Fibroblast of skin of scalp (primary cell): ENCODE results near the gene HBS1L.
"Not testable (repeated sequence)": the region's sequence is repeated elsewhere in the genome, so short reads cannot be mapped to it uniquely, and the experiment has no call there.

Experiments used
- DNase-seq: peaks from one replicate; pipeline ENCODE4 v3.0.0-alpha.2; 2013

HBS1L gene

DNA sequence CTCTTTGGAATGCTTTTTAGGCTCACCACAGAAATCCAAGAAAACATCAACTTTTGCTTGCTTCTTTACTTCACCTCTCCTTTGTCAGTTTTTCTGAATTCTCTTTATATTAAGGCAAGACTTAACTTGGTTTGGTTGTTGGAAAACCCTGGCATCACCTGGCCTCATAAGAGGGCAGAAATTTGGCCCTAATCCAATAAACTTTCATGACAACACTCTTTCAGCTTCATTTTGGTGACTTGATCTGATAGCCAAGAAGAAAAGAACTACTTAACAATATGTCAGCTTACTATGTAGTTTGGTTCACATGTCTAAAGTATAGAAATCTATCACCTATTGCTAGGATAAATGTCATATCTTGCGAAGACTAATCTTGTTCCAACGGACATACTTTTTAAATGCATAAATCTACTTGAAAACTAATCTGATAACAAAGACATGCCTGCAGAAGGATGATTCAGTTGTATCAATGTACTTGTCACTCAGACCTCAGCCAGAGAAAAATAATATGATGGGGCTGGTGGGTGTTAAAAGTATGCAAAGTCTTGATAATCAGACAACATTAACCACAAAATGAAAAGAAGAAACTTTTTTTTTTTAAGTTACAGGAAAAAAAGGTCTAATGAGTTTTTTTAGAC, 19.3 kb upstream of the HBS1L start:
- DNase-seq = no peak

DNA sequence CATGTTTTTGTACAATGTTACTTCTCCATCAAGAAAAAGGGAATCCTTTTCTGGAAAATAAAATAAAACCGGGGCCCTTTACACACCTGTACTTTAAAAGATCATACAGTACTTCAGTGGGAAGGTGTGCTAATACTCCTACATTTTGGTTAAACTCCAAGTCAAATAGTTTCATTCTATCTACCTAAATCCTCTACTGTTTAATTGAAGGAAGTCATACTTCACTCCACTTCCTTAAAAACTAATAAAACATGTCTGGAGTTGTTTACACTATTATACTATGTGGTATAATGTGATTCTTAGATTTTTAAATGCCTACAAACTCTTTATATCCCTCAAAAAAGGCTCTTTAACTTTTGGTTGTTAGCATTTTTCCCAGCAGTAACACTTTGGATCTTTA, 18.6 kb upstream of the HBS1L start:
- DNase-seq = no peak

DNA sequence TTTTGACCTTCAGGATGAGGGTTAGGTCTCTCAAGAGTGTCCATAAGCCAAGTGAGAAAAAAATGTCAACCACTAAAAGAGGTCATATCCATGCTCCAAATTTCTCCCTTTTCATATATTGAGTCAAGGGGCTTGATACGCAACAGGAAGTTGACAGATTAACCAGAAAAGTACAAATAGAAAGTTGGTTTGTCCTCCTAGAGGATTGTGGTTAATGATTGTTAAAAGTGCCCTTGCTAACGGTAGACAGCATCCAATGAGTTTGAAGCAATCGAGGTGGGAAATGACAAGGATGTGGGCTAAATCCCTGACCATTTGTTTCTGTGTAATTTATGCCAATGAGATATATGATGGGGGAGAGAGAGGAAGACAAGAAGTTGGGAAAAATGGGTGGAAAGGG, 18.1 kb upstream of the HBS1L start:
- no peak for DNase-seq

DNA sequence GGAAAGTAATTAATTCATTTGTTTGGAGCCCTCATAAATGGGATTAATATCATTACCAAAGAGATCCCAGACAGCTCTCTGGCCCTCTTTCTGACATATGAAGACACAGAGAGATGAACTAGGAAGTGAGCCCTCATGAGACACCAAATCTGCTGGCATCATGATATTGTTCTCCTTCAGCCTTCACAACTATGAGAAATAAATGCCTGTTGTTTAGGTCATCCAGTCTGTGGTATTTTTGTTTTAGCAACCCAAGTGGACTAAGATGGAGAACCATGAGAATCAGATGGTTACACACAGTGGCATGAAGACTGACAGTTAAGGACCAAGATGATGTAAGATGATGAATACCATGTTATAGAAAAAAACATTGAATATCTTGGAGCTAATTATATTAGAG, 16.9 kb upstream of the HBS1L start:
- DNase-seq = no peak

DNA sequence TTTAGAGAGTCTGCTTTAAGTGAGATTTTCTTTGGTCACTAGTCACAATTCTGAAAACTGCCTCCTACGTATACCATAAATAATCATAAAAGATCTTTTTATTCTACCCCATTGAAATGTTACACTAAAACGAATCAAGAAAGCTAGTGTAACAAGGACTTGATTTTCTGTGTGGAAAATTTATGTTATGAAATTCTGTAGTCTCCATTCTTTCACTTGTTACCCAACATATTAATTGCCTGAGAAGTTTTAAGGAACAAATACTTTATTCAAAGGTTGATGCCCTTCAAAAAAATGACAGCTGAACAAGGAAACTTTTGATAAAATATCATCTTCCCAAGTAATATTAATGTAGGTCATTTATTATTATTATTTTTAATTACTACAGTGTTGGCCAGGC, 13.3 kb upstream of the HBS1L start:
- no peak for DNase-seq

DNA sequence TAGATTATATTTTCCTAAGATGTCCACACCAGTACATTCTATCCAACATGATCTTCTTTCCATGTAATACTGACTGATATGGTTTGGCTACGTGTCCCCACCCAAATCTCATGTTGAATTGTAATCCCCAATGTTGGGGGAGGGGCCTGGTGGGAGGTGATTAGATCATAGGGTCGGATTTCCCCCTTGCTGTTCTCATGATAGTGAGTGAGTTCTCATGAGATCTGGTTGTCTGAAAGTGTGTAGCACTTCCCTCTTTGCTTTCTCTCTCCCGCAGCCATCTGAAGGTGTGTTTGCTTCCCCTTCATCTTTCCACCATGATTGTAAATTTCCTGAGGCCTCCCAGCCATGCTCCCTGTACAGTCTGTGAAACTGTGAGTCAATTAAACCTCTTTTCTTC, 12.2 kb upstream of the HBS1L start:
- DNase-seq = no peak

DNA sequence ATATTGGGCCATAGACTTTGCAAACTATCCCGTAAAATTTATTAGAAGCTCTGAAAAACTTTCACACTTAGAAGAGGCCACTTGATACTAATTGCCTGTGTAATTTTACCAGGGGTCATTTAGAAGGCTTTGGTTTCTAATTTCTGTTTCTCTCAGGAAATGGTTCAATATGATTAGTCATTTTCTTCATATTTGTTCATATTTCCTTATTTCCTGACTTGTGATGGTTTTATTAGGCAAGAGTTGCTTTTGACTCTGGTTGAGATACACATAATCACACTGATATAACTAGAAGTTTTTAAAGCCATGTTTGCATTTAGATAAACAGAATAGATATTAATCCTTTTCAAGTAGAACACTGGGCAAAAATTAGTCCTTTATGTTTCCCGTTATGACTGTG, 11.8 kb upstream of the HBS1L start:
- DNase-seq = no peak

DNA sequence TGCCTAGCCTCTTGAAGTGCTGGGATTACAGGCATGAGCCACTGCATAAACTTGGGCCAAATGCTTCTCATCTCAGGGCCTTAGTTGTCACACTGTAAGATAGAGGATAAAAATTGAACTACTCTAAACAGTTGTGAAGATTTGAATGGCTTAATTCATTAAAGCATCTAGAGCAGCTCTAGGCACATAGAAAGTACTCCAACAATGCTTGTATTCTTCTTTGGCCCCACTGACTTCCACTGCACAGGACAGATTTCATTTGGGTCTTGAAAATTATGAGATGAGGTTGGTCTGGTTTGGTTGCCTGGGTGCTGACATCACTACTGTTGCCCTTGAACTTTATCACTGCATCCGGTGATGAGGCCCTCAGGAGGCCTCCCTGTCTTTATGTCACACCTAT, 10.0 kb upstream of the HBS1L start:
- no peak for DNase-seq

DNA sequence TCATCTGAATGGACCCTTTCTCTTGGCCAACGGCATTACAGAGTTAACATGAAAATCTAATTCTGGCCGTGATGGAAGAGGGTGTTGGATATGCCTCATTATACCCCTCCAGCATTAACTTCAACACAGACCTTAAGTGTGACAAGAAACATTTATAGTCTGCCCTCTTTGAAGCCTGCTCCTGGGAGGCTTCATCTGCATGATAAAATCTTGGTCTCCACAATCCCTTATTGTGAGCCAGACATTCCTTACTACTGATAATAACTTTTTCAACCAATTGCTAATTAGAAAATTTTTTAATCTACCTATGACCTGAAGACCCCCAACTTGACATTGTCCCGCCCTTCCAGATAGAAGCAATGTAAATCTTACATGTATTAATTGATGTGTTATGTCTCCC, 9.3 kb upstream of the HBS1L start:
- DNase-seq = no peak

DNA sequence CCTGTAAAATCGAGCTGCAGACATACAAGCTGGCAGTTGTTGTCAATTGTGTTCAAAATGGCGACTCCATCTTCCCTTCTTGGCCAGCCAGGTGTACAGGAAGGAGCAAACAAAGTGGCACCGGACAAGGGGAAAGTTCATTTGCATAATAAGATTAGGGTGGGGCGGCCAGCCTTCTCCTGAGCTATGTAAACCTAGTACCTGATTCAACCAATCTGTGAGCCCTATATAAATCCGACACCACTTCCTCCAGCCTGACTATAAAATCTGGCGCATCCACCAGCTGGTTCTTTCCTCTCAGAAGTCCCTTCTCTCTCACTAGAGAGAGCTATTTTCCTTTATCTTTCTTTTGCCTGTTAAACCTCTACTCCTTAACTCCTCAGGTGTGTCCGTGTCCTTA, 8.1 kb upstream of the HBS1L start:
- no peak for DNase-seq

DNA sequence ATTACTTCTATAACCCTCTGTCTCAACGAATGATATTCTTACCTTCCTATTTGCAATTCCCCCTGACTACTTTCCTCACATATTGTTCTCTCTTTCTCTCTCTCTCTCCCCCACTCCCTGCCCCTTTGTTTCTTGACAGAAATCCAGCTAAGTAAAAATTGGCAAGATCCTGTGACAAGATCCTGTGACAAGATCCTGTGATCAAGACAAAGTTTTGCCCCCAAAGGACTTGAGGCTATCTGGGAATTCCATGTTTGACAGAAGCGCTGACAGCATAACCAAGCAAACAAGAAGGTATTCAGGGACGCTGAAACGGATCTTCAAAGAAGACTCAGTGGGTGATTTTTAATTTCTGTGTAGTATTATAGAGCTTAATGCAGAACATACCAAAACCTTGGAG, 5.5 kb upstream of the HBS1L start:
- DNase-seq = no peak

DNA sequence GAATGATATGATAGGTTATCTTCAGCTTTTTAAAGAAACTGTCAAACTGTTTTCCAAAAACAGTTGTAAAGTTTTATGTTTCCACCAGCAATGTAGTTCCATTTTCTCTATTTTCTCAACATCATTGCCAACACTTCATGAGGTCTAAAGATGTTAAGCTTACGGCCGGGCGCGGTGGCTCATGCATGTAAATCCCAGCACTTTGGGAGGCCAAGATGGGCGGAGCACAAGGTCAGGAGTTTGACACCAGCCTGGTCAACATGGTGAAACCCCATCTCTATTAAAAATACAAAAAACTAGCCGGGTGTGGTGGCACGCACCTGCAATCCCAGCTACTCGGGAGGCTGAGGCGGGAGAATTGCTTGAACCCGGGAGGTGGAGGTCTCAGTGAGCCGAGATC, 3.7 kb upstream of the HBS1L start:
- not testable (repeated sequence) for DNase-seq

DNA sequence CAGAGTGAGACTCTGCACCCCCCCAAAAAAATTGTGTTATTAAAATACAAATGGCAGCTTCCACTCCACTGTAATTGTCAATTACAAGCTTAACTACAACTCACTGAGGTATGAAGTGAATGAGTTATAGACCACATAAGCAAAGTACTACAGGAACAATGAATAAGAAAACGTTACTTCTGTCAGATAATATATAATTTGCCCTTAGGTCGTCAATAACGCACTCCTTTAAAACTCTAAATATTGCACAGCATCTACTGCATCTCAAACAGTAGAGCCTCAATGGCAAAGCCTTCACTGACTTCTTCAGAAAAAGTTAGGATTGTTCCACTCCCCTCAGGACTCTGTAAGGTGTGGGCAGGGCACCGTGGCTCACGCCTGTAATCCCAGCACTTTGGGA, 2.0 kb upstream of the HBS1L start:
- DNase-seq = no peak

DNA sequence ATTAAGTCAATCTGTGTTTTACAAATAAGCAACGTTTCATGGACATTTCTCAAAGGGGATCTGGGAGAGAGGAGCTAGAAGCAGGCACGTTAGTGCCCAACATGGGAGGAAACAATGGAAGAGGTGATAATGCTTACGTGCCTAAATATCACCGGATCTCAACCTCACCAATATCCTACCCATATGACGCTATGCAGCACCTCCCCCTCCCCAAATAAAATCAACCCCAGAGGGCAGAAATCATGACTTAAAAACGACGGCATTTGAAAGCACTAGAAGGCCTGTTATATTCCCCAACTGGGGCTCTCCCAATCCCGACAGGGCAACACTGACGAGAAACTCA, 425 bp downstream of the HBS1L start:
- DNase-seq = no peak

DNA sequence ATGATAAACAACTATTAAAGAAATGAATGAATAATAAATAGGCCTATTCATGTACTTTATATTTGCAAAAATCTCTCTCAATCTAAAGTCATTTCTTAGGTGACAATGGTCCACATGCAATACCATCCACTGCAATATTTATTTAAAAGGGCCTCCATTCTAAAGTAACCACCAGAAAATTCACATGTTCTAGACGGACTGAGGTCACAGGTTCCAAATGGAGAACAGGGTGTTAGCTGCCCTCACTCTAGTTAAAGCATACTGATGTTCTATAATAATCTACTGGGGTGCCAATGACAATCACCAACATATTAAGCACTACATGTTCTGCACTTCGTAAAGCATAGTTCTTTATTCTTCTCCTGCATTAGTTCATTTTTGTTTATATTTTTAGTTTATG, 1.2 kb downstream of the HBS1L start:
- no peak for DNase-seq

DNA sequence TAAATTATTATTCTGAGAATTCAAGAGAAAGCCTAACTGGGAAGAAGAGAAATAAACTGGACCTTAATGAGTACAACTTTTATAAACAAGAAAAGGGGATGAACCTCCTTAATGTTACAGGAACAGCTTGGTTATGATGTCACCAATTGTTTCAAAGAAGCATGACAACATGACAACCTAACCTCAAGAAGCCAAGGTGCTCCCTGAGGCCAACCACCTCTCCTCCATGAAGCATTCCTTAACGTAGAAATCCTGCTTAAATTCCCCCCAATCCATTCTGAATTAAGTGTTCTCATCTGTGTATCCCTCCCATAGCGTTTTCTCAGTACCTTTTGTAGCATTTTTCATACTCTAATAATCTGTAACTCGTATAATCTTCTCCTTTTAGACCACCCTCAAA, 1.7 kb downstream of the HBS1L start:
- no peak for DNase-seq

DNA sequence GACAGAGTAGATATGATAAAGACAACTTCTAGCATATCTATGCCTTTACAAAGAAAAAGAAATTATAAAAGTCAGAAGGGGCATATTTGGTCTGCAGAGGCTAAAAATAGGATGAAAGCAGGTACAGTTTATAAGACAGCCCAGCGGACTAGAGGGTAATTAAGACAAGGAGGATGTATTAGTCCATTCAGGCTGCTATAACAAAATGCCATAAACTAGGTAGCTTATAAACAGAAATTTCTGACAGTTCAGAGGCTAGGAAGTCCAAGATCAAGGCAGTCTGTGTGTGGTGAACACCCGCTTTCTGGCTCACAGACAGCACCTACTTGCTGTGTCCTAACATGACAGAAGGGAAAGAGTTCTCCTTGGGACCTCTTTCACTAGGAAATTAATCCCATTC, 5.7 kb downstream of the HBS1L start:
- DNase-seq = no peak

DNA sequence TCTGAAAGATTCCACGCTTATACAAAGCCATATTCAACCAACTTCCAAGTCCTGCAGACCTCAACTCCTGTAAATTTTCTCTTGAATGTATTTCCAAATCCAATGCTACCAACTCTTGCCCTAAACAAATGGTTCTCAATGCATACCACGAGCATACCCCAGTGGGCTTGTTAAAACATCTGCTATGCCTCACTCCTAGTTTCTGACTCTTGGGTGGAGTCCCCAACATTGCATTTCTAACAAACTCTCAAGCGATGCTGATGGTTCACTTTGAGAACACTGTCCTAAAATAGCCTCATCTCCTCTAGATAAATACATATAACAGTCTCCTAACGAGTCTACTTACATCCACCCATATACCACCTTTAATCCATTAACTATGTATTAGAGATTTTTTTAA, 7.3 kb downstream of the HBS1L start:
- DNase-seq = no peak

DNA sequence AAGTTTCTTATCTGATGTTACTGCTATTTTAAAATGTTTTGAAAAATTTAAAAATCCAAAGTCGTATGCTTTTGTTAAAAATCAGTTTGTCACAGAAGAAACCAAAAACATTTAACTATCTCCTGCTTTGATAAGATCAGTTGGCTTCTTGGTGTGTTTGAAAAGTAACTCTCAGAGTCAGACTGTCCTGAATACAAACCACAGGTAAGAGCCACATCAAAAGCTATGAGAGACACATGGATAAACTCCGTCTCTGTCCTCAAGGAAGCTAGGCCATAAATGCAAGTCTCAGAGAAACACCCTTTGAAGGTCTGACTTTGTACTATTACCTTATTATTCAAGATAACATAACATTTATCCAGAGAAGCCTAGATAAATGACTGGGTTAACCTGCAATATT, 7.7 kb downstream of the HBS1L start:
- no peak for DNase-seq

DNA sequence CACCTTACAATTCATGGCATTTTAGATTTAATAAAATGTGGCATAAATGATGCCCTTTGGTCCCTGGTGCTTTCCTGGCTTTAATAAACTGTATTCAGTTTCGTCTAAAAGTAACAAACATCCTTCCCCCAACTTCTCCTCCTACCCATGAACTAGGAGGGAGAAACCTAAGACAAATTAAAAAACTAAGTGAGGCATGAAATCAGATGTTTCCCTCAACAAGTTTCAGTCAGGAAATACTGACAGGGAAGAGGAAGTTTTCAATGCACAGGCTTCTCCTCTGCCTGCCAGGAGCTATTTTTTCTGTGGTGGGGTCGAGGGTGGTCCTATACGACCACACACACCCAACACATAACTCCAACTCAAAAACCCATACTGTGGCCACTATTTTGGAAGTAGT, 10.0 kb downstream of the HBS1L start:
- DNase-seq = no peak

DNA sequence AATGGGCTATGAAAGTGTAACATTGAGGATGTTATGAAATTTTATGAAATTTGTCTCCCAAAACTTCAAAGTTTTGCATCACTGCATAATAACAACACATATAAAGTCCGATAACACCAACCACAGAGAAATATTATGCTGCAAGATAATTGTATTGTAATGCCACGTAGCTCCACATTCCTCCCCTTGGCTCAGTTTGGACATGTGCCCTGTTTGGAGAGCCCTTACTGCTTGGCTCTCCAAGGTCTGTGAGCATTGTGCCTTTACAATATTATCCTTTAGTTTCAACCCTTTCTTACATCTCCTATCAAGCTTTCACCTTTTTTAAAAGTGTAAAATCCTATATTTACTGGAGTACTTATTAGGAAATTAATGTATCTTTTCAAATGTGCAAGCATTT, 10.8 kb downstream of the HBS1L start:
- DNase-seq = no peak

DNA sequence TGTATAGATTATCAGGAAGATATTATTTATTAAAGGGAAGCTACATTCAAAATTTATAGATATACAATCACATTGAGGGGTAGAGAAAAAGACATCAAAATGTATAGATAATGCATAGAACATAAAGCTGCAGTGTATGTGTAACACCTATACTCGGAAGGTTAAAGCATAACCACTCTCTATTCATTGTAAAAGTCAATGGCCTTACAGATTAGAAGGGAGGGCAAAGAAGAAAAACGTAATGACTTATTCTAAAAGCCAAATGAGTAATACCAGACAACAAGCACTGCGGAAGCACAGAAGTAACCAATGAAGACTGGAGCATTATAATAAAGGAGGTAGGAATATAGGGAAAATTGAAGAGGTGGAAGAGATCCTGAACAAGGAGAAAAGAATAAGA, 11.3 kb downstream of the HBS1L start:
- no peak for DNase-seq

DNA sequence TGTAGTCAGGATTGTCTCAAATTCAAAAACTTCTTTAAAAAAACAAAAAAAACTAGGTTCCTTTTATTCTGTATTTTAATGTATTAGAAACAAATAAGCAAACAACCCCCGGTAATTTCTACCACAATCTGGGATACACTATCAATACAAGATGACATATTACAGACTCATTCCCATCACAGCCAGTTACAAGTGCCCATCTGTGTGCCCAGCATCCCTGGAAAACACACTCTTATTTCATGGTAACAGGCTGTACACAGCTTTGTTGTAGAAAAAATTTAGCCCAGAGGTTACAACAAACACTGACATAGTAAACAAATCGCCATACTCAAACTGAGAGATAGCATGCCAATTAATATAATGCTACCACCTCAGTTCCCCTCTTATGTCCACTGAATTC, 16.3 kb downstream of the HBS1L start:
- no peak for DNase-seq

DNA sequence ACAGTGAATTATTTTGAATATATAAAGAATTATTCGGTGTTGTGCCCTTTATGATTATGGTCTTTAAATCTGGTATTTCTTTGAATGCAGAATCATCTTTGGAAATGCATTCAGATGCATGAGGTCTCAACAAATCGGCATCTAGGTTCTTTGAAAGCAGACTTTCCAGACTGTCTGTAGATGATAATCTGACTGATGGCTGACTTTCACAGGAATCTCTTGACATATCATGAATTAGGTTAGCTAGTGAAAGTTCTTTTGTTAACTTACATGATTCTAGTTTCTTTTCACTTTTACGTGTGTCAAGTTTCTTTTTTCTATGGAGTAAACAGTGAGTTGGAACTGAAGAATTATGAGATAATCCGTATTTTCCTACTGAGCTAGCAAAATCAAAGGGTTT, 17.1 kb downstream of the HBS1L start:
- DNase-seq = no peak

DNA sequence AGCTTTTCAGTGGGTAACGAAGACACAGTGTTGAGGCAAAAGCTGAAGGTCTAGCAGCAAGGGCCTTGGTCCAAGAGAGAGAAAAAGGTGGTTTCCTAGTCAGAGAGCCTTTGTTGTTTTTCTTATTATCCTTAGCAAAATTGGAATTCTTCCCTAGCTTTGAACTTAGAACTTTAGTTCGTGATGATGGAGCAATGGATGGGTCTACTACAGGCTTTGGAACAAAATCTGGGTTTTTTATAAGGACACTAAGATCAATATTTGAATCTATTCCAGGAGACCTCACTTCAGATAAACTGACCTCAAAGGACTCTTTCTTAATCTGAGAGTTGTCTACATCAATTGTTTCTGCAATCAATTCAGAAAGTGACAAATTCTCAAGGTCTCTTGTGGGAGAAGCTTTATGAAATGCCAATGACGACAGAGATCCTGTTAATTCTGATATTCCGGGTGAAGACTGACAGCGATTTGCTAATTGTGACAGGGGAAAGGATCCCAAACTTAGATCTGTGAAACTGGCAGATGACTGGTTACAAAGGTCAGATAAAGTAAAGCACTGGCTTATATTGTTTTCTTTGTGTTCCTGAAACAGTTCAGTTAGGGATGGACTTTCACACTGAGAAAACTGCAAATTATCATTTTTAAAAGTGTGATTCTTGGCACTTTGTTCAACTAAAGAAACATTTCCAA, 17.7 kb downstream of the HBS1L start:
- no peak for DNase-seq
